ENCODE measurements around the gene KCNQ1.
A peak's percentile ranks its signal among the peaks of the same experiment; 100 is the strongest.

The KCNQ1 gene

DNA sequence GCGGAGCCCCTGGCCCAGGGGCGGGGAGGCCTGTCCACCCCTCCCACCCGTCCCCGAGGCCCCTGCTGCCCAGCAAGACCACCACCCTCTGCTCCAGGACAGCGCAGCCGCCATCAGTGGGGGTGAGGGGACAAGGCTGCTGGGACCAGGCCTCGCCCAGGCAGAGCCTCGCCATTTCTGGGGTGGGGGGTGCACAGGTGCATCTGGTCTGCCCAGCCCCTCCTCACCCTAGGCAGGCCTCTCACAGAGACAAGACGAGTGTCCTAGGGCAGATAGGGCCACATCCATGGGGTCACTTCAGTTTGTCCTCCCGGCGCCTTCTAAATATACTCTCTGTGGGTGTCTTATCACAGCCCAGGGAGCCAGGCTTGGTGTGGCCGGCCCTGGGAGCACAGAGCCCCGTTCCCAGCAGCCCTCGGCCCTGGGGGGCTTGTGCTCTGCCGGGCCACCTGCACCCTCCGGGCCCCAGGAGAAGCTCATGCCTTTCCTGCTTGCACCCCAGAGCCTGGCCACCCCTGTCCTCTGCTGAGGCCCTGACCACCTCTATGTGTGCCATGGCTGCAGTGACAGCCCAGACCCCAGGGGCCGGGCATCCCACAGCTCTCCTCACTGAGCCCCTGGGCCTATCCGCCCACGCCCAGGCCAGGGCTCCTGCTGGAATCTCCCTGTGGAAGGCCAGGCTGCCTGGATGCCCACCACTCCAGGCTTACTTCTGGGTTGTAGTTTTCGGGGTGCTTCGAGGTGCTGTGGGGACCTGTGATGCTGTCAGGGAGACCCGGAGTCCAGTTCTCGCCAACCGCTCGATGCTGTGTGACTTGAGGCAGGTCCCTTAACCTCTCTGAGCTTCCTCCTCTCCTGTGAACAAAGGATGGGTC lies 70.8 kb downstream of the KCNQ1 start:
- peak; percentile 0 for DNase-seq

GRCh38 chr11:2516276-2517015 lies 71.6 kb downstream of the KCNQ1 start:
- DNase-seq: peak; percentile 0

- peak; percentile 0 for DNase-seq
Measured at GRCh38 chr11:2517016-2517385, 72.2 kb downstream of the KCNQ1 start.

- peak; percentile 1 for DNase-seq
Measured at GRCh38 chr11:2517386-2518064, 72.7 kb downstream of the KCNQ1 start.

DNA sequence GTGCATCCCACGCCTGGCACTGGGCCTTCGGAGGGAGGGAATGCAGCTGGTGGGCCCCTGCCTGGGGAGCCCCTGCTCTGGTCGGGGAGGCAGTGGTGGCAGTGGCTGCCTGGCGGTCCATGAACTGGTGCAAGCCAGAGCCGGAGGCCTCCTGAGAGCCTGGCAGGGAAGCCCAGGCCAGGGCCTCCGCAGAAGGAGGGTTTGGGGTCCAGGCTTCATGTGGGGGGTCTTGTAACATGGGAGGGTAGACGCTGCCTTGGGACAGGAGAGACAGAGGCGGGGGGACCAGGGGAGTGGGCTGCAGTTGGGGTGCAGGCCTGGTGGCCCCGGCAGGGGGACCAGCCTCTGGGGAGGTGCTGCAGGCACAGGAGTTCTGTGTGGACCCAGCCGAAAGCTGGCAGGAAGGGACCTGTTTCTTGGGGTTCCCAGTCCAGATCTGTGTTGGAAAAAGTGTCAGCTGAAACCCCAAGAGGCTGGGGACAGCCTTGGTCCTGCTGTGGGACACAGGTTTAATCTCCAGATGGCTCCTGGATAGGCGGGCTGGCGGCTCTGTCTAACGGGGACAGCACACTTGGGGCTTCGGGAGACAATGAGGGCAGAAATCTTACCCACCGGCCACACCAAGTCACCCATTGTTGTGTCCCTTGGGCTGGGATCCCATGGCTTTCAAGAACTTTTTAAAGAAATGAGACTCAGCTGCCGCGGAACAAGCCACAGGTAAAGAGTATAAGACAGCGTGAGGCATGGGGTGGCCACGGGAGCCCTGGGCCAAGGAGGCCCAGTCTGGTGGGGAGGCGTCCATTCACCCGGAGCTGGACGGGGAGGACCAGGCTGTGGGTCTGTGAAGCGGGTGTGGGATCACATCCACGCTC lies 73.5 kb downstream of the KCNQ1 start:
- peak; percentile 1 for DNase-seq

- DNase-seq: peak; percentile 1
Measured at GRCh38 chr11:2518983-2519340, 74.2 kb downstream of the KCNQ1 start.

- DNase-seq: no peak
Measured at GRCh38 chr11:2519517-2519861, 74.7 kb downstream of the KCNQ1 start.

GRCh38 chr11:2519862-2520735 lies 75.3 kb downstream of the KCNQ1 start:
- DNase-seq: peak; percentile 1

- no peak for DNase-seq
Measured at GRCh38 chr11:2520736-2521035, 75.9 kb downstream of the KCNQ1 start.

DNA sequence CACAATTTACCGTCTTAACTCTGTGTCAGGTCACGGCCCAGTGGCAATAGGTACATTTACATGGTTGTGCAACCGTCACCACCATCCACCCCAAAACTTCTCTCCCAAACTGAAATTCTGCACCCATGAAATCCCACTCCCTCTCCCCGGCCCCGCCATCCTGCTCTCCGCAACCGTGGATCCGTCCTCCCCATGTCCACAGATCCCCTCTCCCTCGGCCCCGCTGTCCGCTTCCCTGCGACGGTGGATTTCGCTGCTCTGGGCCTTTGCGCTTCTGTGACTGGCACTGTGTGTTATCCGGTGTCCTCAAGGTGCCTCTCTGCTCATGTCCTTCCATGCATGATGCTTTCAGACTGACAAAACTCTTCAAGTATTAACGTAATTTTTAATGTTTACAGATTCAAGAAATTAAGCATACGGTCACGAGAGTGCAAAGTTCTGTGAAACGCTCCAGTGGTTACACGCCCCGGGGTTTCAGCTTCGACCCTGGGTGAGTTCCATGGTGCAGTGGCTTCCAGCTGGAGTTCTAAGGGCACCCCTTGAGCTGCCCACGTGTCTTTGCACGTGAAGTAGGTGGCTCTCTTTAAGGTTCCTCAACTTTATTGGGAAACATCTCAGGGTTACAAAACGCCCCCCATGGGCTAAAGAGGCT lies 76.4 kb downstream of the KCNQ1 start:
- peak; percentile 1 for DNase-seq

GRCh38 chr11:2521733-2522630 lies 77.2 kb downstream of the KCNQ1 start:
- DNase-seq: peak; percentile 0

- DNase-seq: peak; percentile 1
Measured at GRCh38 chr11:2522631-2523255, 77.9 kb downstream of the KCNQ1 start.

DNA sequence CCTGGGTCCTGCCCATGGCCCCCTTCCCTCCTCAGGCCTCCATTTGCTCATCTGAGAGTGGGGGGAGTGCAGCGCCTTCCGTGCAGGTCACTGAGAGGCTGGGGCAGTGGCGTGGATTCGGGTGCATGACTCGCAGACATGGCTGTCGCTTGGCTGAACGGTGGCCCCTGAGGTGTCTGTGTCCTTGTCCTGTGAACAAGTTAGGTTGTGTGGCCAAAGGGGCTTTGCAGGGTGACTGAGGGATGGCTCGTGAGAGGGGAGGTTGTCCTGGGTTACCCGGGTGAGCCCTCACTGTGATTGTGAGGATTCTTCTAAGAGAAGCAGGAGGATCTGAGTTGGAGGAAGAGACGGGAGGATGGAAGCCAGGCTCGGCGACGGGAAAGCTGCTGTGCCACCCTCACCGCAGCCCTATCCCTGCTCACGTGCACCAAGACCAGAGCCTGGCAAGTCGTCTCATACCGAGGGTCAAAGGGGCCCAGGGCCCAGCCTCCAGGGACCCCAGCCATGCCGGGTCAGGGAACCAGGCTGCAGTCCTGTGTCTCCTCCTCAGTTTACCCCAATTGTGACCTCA lies 79.1 kb downstream of the KCNQ1 start:
- peak; percentile 1 for DNase-seq

GRCh38 chr11:2524446-2525165 lies 79.8 kb downstream of the KCNQ1 start:
- DNase-seq: no peak

- DNase-seq: peak; percentile 1
Measured at GRCh38 chr11:2525166-2525861, 80.5 kb downstream of the KCNQ1 start.

DNA sequence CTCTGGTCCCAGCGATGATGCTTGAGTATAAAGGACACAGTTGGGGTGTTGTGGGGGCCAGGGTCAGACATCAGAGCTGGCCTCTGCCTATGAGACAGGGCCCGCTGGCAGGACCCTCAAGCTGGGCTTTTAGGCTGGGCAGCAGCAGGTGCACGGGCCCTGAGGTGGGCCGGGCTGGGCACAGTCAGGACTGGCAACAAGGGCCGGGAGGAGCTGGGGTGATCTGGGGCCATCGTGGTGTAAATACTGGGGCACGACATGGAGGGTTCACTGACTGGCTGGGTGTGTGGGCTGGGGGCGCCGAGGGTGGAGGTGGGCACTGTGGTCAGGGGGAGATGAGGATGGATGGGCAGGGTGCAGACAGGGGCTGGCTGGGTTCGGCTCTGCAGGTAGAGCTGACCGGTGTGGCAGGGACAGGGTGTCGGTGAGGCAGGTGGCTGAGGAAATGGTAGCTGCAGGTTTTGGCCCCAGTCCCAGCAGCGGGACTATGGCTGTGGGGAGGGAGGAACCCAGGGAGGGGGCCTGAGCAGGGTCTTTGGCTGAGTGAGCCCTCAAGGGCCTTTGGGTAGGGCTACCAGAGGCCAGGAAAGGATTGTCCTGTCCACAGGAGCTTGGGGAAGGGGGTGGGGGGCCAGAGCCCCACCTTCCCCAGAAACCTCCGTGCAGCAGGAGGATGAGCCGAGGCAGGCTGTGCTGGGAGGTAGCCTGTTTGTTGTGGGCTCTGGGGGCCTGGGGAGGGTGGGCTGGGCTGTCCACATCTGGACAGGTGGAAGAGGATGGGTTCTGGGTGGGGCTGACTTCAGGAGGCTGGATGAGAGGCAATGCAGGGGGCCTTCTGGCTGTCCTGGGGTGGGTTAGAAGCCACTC lies 81.4 kb downstream of the KCNQ1 start:
- peak; percentile 1 for DNase-seq

- DNase-seq: peak; percentile 3
Measured at GRCh38 chr11:2526808-2527381, 82.1 kb downstream of the KCNQ1 start.

Measured in activated naive CD4-positive, alpha-beta T cell treated with Interleukin-2 at 50 U/mL for 16 hours (primary cell).